Stimulated activated CD8-positive, alpha-beta memory T cell treated with anti-CD3 and anti-CD28 coated beads, Interleukin-15, amount 100 ng/mL, for 24 hours (primary cell): Measurements from ENCODE around the gene STK39.
A peak's percentile ranks its signal among the peaks of the same experiment; 100 is the strongest.
"Not testable (repeated sequence)": the region's sequence is repeated elsewhere in the genome, so short reads cannot be mapped to it uniquely, and the experiment has no call there.

Experiments
- DNase-seq: peaks from one replicate; pipeline ENCODE4 v3.0.0-alpha.2; 2020; ENCODE audit warnings: low read depth

STK39 gene

DNA sequence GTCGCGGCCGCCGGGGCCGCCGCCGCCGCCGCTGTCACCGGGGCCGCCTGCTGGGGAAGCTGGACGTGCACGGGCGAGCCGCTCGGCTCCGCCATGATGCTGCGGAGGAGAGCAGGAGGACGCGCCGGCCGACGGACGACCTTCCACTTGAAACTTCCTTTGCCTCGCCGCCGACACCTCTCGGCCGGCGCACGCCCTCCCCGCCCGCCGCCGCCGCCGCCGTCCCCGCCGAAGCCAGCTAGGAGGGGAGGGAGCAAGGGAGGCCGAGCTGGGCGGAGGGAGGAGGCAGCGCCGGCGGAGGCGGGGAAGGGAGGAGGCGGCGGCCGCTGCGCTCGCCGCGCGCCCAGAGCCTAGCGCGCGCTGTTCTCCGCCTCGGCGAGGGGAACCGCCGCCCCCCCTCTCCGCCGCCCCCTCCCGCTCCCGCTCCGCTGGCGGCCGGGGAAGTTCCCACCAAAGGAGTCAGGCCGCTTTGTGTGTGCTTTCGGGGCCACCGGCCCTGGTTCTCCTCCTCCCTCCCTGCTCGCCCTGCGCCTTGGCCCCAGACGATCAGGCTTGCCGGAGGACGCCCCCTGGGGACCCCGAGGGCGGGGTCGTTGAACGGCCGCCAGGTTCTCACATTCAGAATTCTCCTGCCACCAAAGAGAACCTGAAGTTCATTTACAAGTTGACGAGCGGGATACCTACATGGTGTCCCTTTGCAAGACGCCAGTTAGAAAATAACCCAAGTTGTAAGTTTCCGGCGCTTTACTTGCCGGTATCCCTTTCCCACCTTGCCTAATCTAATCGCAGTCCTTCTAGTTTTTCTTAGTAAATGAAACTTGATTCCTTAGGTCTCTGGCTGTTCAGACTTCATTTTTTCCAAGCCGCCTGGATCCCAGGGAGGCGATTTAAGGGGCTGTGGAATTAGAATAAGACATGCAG lies at the start of gene STK39:
Gene STK39 (minus strand): TSS at position 255 of the 921 bp plus-strand sequence. CDS start 160 bp downstream, at position 95.
- DNase-seq, result peak; percentile 56

DNA sequence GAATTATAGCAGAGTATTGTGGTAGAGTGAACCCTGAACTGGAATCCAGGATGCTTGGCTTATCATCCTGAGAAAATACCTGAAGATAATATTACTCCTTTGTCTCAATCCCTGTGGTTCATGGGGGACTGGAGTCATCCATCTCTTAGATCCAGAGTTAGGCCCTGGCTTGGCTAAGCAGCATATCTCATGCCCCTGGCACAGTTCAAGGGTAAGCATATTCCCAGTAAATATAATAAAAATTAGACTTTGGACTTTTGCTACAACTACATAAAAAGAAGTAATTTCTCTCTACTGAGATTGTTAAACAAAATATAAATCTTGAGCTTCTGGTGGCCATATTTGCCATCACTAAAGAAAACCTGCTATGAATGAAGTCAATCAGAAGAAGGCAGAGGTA lies 47.7 kb upstream of the STK39 start:
- DNase-seq, result no peak

DNA sequence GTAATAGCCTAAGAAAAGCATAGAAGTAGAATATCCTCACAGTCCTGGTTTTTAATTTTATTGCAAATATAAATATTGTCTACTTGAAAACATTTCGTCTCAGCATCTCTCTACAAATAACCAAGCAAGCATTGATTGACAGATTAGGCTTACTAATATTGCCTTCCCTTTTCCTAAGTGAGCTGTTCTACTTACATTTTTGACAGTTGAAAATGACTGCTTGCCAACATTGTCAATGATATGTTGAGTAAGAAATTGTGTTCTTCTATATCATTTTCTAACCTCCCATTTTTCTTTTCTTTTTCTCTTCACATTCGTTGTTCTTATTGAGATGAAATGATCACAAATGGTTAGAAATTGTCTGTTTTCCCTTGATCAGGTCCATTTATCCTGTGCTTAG lies 47.0 kb upstream of the STK39 start:
- DNase-seq, result no peak

DNA sequence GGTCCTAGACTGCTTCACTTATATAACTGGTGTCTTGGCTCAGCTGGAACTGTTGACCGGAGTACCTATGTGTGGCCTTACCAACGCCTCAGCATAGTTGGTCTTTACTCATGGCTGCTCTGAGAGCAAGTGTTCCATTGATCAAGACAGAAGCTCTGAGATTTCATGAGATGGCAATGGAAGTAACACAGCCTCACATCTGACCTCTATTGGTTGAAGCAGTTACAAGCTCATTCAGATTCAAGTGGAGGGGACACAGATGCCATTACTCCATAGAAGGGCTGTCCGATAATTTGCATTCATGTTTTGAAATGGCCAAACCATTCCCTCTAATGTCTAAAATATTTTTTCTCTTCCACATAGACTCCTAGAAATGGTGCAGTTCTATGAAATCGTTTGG lies 46.4 kb upstream of the STK39 start:
- DNase-seq, result no peak

DNA sequence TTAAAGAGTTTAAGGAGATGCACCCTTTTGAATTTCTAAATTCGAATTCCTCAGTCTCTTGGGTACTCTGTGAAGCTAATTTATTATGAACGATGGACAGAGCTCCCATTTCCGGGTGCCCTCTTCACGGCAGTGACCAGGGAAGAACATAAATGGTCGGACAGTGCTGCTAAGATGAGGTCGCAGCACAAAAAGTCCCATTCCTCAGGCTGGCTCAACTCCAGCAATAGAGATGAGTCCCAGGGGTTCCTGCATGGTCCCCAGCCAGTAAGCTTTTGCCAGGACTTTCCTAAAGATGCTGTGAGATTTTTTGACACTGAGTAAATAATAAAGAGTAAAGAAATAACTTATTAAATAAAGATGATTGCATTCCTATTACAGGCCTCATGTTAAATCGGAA lies 43.0 kb upstream of the STK39 start:
- no peak for DNase-seq

DNA sequence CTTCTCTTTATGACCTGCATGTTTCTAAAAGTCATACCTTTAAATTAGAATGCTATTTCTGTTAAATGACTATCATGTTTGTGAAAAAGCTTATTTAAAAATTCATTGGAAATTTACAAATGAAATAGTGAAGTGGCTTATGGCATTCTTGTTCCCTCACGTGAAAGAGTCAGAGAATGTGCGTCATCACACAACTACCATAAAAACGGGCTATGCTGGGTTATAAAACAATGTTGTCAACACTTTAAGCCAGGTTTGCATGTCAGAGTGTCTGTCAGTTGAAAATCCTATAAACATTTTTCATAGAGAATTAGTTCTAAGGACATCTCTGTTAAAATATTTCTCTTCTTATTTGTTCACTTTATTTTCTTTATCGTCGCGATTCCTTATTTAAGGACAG lies 42.5 kb upstream of the STK39 start:
- DNase-seq, result no peak

DNA sequence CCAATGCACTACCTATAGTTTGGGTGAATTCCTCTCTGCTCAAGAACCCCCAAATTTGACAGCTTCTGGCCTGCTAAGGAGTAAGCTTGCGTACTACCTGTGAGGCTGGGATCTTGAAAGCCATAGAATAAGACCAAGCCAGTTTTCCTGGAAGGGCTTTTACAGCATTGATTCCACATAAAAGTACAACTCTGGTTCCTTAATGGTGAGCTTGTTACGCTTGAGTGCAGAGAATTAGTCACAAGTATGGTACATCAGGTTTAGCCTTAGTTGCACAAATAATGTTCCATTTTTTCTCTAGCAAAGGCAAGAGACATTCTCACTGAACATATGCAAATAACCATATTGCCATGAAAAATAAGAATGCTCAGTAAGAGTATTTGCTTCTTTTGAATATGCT lies 39.1 kb upstream of the STK39 start:
- DNase-seq, result no peak

DNA sequence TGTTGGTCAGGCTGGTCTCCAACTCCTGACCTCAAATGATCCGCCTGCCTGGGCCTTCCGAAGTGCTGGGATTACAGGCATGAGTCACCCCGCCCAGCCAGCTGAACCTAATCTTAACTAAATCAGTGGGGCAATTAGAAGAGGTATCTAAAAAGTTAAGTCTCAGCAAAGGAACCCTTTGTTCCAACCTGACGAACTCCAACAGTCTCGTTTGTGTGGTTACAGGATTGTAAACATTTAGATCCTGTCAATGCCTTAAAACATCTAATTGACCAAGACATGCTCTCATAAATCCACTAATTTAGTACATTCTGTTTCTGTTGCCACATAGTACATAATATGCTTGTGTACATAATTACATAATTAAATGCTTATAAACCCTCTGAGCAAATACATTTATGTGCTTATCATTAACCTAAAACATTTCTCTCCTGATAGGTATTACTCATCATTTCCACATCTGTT lies 31.1 kb upstream of the STK39 start:
- no peak for DNase-seq

DNA sequence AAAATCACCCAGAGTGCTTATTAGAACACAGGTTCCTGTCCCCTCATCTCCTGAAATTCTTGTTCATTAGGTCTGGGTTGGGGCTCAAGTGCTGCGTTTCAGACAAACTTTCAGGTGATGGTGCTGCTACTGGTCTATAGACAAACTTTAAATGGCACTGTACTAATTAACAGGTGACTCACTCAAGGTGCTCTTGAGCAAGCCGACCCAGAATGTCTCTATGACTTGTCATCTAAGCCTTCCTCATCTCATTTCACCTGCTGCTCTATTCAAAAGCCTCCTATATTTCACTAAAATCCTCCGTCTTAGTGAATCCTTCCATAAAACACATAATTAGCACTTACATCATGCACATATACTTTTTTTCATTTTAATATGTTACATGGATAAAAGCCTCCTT lies 29.9 kb upstream of the STK39 start:
- no peak for DNase-seq

DNA sequence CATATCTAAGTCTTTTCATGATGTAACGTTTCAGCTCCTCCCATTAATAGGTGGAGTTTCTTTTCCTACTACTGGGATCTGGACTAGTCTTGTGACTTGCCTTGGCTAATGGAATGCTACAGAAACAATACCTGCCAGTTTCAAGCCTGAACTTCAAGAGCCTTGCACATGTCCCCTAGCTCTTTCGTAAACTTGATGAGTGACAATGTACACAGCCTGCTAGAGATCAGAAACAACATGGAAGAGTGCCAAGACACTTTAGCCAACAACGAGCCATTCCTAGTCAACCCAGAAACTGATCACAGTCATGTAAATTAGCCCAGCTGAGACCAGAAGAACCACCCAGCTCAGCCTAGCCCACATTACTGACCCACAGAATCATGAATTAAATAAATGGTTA lies 24.8 kb upstream of the STK39 start:
- no peak for DNase-seq

DNA sequence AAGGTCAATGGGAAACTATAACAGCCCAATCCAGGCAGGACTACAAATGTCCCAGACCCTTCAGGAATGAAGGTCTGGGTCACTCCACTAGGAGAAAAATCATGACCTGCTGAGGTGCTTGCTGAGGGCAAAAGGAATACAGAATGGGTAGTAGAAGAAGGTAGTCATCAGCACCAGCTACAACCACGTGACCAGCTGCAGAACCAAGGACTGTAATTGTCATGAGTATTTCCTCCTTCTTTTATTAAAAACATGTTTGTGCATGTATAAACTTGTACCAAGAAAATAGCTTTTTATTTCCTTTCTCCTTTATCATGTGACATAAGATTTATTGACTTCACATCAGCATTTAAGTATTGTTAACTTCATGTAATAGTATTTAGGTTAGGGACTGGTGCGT lies 15.5 kb upstream of the STK39 start:
- not testable (repeated sequence) for DNase-seq

DNA sequence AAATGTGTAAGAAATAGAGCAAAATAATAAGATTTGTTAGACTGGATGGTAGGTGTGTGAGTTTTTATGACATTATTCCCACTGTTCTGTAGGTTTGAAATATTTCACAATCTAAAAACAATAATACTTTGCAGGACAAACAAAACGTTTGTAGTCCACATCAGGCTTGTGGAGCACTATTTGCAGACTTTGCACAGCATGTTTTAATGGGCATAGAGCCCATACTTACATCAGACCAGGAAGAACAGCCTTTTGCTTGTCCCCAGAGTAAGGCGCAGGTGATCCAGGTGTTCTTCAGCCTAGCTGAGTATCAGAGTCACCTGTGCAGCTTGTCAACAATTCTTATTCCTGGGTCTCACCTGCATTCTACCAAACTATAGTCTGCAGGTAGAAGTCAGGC lies 9.1 kb upstream of the STK39 start:
- DNase-seq, result no peak

DNA sequence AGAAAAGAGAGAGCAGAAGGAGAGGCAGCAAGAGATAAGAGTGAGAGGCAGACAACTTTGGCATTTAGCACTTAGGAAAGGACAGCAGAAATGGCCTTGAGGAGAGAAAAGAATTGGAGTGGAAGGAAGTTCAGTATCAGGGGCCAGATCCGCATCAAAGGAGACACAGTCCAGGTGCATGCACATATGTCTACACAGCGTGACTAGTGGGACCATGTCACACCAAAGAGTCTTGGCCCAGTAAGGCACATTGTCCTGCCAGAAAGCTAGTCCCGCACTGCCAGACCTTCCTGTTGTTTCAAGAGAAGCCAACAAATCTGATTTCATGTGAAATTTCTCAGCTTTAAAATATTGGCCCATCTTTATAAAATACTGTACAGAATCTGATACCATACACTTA lies 8.5 kb upstream of the STK39 start:
- DNase-seq, result no peak

DNA sequence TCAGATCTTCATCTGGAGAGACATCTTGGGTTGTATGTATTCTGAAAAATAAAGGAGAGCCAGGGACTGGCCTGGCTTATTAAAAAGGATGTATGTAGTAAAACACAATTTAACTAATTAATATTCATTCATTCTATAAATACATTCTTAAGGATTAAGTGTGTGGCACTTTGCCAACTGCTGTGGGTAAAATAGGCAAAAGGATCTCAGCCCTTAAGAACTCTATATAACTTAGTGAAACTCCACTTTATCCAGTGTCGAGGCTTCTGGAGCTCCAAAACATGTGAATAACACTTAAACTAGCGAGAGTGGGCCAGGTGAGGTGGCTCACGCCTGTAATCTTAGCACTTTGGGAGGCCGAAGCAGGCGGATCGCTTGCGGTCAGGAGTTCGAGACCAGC lies 7.7 kb upstream of the STK39 start:
- DNase-seq, result no peak

DNA sequence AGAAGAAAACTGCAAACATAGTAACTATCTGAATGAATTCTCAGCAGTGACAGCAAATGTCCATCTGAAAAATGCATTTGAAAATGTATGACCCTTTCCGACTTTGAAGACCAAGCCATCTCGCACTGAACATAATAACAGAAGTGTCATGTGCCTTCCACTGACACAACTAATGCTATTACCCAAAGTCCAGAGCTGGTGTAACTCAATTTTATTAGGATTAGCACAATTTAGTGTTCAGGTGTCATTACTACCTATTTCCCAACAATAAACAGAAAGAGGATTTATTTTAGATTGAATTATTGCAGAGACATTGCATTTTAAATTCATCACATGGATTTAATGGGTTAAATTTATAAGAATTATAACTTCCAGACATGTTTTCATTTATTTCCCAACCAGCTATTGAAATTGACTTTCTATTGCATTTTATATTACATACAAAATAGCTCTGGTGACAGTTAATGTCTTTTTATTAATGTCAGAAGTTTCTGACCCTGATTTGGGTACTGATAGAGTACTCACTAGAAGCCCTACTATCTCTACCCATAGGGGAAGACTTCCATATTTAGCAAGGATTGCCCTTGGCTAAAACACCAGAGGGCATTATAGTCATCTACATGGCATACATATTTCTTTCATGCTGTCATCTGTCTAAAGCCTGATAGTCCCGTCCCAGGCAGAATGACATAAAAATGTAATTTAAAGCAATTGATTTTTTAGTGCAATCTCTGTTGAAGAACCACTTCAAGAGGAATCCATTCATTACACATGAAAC lies 7.0 kb upstream of the STK39 start:
- no peak for DNase-seq

DNA sequence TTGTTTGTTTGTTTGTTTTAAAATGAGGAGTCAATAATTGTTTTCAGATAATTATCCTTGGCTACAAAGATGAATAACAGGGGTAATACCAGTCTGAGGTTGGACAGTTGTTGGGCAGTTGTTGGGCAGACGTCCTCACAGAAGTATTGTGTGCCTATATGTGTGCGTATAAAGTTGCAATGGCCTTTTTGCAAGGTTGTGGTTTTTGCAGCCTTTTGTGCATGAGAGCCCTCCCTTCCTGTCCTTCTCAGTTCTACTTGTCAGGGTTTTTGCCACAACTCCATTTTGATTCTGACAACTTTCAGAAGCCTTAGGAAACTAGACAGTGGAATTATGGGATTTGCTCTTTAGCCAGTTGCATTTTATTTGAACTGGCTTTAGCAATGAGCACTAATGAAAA lies 6.0 kb upstream of the STK39 start:
- DNase-seq, result no peak

DNA sequence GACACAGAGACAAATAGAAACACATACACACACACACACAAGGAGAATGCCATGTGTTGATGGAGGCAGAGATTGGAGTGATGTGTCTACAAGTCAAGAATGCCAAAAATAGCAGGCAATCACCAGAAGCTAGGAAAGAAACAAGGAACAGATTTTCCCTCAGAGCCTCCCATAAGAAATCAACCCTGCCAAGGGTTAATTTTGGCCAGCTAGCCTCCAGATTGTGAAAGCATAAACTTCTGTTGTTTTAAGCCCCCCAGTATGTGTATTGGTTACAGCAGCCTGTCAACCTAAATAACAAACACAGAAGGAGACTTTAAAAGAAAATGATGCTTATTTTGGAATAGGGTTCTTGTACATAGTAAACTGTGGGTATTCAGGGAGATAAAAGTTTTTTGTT lies 5.6 kb upstream of the STK39 start:
- DNase-seq, result no peak

DNA sequence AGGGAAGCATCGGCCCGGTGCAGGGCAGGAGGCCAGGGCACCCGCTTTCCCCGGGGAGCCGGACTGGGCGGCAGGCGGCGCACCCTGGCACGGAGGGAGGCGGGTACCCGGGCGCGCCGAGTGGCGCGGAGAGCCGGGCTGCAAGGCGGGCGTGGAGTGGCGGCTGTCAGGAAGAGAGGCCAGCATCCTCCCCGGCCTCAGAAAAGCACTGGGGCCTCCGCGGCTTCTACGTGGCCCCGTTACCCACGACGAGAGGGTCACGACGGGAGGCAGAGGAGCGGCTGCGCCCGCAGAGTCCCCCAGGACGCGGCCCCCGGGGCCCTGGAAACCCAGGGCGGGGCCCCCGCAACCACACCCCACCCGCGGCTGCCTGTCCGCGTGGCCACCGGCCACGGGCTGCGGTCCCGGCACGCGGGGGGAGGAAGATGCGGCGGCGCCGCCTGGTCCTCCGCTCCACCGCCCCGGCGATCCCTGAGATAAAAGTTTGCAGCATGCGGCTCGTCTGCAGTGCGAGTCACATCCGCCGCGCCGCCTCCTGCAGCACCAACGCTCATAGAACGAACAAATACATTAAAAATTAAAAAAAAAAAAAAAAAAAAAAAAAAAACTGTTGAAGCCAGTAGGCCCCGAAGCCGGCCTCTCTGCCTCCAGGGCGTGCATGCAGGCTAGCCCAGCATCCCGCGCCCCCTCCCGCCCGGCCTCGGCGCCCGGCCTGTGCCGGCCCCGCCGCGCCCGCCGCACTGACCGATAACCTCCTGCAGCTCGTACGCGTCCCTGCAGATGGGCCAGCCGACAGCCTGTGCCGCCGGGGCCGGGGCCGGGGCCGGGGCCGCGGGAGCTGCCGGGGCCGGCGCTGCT lies 683 bp downstream of the STK39 start:
- peak; percentile 39 for DNase-seq

DNA sequence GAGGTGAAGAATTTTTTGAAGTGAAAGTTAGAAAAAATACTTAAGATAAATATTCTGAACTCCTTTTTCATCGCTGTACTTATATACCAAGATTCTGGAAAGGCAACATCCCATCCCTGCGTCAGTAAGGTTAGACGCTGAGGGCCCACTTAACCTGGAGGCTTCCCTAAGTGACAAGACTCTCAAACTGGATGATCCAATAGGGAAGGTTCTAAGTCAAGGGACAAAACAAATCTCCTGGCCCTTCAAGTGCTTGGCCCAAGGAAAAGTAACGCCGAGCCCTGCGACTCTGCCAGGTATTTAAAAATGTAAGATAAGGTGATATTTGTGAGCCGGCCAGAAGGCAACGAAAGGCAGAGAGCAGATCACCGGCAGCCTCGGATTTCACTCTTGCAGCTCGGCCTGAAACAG lies 1.3 kb downstream of the STK39 start:
- no peak for DNase-seq

DNA sequence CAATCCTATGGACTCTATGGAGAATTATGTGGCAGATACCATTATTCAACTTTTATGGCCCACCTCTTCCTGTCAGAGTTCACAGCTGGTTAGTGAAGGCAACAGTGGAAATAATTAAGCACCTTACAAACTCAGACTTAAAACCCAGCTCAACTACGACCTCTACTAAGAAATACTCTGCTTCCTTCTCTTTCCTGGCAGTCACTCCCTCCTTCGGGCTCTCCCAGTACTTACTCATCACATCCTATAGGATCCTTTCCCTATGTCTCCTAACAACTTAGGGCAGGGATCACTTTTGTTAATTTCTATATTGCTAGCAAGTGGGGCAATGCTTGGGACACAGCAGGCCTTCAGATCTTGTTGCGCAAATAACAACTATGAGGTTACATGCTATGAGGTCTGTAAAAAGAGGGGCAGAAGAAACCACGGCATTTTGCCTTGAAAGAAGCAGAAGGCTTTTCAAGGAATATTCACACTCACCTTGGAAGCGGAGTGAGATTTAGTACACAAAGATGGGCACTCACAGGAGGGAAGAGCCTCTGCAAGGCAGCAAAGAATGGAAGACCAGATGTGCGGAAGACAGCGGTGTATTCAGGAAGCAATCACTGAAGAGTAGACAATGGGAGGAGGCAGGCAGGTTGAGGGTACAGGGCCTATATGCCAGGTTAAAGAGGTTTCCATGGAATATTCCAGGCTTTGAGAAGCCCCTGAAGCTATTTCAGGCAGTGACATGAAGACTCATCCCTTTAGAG lies 2.1 kb downstream of the STK39 start:
- DNase-seq, result no peak

DNA sequence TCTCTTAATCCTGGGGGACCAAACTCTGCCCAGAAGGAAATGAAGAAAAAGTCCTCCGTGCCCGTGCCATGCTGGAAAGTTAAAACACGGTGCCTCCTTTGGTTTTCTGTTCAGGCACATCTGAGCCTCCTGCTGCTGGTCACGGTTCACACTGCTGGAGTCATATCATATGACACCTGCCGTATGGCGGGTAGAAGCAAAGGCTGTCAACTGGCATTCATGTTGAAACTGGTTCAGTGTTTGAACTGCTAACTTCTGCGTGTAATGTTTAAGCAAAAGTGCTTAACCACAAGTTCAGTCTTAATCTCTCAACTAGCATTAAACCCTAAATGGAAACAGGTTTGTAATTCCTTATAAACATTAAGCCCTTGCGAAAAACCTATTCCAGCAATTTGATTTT lies 3.1 kb downstream of the STK39 start:
- DNase-seq, result peak; percentile 6

DNA sequence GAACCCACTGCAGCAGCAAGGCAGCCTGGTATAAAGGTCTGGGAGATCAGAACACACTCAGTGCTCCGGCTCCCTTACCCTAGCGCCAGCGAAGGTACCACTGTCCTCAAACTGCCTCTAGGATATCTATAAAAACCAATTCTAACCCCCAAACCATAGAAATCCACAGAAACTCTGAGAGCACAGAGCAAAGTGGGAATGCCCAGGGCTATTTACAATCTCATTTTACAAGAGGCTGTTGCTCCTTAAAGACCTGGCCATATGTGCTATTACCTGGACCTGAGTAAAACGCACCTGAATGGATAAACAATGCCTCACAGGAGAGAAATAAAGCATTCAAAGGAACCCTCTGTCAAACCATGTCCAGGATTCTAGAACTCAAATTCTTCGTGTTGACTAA lies 4.3 kb downstream of the STK39 start:
- no peak for DNase-seq
